ENCODE results near the gene NOMO2. TPM values are rescaled to one million over a fixed set of nuclear protein-coding genes. Genes with fewer than 3 reads are reported as not detected.
"Not testable (repeated sequence)": the region's sequence is repeated elsewhere in the genome, so short reads cannot be mapped to it uniquely, and the experiment has no call there.

NOMO2 gene, protein sequence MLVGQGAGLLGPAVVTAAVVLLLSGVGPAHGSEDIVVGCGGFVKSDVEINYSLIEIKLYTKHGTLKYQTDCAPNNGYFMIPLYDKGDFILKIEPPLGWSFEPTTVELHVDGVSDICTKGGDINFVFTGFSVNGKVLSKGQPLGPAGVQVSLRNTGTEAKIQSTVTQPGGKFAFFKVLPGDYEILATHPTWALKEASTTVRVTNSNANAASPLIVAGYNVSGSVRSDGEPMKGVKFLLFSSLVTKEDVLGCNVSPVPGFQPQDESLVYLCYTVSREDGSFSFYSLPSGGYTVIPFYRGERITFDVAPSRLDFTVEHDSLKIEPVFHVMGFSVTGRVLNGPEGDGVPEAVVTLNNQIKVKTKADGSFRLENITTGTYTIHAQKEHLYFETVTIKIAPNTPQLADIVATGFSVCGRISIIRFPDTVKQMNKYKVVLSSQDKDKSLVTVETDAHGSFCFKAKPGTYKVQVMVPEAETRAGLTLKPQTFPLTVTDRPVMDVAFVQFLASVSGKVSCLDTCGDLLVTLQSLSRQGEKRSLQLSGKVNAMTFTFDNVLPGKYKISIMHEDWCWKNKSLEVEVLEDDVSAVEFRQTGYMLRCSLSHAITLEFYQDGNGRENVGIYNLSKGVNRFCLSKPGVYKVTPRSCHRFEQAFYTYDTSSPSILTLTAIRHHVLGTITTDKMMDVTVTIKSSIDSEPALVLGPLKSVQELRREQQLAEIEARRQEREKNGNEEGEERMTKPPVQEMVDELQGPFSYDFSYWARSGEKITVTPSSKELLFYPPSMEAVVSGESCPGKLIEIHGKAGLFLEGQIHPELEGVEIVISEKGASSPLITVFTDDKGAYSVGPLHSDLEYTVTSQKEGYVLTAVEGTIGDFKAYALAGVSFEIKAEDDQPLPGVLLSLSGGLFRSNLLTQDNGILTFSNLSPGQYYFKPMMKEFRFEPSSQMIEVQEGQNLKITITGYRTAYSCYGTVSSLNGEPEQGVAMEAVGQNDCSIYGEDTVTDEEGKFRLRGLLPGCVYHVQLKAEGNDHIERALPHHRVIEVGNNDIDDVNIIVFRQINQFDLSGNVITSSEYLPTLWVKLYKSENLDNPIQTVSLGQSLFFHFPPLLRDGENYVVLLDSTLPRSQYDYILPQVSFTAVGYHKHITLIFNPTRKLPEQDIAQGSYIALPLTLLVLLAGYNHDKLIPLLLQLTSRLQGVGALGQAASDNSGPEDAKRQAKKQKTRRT
- total RNA-seq, result 42.9 TPM

DNA sequence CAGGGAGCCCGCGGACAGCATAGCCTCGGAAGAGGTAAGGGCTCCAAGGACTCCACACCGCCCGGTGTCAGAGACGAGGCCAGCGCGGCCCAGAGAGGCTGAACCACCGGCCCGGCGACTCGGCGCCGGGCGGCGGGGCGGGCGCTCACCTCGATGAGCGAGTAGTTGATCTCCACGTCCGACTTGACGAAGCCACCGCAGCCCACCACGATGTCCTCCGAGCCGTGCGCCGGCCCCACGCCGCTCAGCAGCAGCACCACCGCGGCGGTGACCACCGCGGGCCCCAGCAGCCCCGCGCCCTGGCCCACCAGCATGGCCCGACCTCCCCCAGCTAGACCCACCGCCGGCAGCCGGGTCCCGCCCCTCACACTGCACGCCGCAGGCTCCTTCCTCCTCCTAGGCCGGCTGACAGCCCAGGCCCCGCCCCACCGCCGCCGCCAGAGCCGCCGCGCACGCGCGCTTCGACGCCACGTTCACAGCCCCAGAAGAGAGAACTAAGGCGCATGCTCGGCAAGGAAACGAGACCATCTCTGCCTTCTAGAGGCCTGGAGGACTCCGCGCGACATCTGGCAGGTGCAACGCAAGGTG lies at the start of gene NOMO2:
NOMO2 (minus strand) TSS at position 371 of the 588 bp plus-strand sequence; CDS start at position 314, 57 bp downstream.
- not testable (repeated sequence) for H3K27me3 ChIP-seq (ENCODE audit: insufficient read depth, low read length); H3K4me1 ChIP-seq (ENCODE audit: insufficient read depth, low read length); H3K9me3 ChIP-seq (ENCODE audit: low read depth, low read length)
- peak within 1 kb of the TSS; percentile 39 for H3K4me3 ChIP-seq (ENCODE audit: low read length)

- not testable (repeated sequence) for H3K4me3 ChIP-seq (ENCODE audit: low read length); H3K9me3 ChIP-seq (ENCODE audit: low read depth, low read length); H3K27me3 ChIP-seq (ENCODE audit: insufficient read depth, low read length); H3K4me1 ChIP-seq (ENCODE audit: insufficient read depth, low read length)
Observed at GRCh38 chr16:18610147-18610803, 48.4 kb upstream of the NOMO2 start.

DNA sequence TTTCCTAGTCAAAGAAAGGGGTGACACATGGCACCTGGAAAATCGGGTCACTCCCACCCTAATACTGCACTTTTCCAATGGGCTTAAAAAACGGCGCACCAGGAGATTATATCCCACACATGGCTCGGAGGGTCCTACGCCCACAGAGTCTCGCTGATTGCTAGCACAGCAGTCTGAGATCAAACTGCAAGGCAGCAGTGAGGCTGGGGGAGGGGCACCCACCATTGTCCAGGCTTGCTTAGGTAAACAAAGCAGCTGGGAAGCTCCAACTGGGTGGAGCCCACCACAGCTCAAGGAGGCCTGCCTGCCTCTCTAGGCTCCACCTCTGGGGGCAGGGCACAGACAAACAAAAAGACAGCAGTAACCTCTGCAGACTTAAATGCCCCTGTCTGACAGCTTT lies 46.4 kb upstream of the NOMO2 start:
- H3K4me3 ChIP-seq (ENCODE audit: low read length); H3K9me3 ChIP-seq (ENCODE audit: low read depth, low read length); H3K27me3 ChIP-seq (ENCODE audit: insufficient read depth, low read length); H3K4me1 ChIP-seq (ENCODE audit: insufficient read depth, low read length): not testable (repeated sequence)

DNA sequence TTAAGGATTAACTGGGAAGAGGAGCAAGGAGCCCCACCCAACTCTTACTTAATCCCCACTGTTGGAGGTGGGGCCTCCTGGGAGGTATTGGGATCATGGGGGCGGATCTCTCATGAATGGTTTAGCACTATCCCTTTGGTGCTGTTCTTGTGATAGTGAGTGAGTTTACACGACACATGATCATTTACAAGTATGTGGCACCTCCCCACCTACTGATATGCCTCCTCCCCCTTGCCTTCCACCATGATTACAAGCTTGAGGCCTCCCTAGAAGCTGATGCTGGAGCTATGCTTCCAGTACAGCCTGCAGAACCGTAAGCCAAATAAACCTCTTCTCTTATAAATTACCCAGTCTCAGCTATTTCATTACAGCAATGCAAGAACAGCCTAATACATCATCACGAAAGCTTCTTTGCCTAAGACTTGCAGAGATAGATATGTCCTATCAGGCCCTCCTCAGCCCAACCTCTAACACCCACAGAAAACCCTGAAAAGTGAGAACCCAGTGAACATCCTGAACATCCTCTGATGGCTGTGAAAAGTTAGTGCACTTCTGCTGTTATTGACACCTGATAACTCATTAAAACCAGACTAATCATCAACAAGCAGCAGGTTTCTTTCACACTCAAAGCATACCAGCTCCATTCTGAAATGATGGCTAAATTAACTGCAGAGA lies 41.8 kb upstream of the NOMO2 start:
- not testable (repeated sequence) for H3K4me1 ChIP-seq (ENCODE audit: insufficient read depth, low read length); H3K27me3 ChIP-seq (ENCODE audit: insufficient read depth, low read length); H3K4me3 ChIP-seq (ENCODE audit: low read length); H3K9me3 ChIP-seq (ENCODE audit: low read depth, low read length)

GRCh38 chr16:18598582-18598981 lies 36.7 kb upstream of the NOMO2 start:
- not testable (repeated sequence) for H3K4me1 ChIP-seq (ENCODE audit: insufficient read depth, low read length); H3K9me3 ChIP-seq (ENCODE audit: low read depth, low read length); H3K27me3 ChIP-seq (ENCODE audit: insufficient read depth, low read length); H3K4me3 ChIP-seq (ENCODE audit: low read length)

DNA sequence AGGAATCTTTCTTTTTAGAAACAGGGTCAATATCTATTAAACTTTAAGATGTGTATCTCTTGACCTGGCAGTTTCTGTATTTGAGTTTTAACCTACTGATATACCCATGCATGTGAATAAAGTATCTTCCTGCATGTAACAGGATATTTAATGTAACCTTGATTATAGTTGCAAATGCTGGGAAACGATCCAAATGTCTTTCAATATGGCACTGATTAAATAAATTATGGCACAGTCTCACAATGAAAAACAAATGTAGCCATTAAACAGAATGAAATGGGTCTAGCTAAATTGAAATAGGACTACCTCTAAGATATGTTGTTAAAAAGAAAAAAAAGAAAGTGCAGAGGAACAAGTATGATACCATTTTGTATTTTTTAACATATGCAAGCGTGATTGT lies 35.8 kb upstream of the NOMO2 start:
- H3K4me1 ChIP-seq (ENCODE audit: insufficient read depth, low read length); H3K4me3 ChIP-seq (ENCODE audit: low read length); H3K27me3 ChIP-seq (ENCODE audit: insufficient read depth, low read length); H3K9me3 ChIP-seq (ENCODE audit: low read depth, low read length): not testable (repeated sequence)

- H3K4me3 ChIP-seq (ENCODE audit: low read length); H3K27me3 ChIP-seq (ENCODE audit: insufficient read depth, low read length); H3K4me1 ChIP-seq (ENCODE audit: insufficient read depth, low read length); H3K9me3 ChIP-seq (ENCODE audit: low read depth, low read length): not testable (repeated sequence)
Observed at GRCh38 chr16:18597319-18597718, 35.4 kb upstream of the NOMO2 start.

DNA sequence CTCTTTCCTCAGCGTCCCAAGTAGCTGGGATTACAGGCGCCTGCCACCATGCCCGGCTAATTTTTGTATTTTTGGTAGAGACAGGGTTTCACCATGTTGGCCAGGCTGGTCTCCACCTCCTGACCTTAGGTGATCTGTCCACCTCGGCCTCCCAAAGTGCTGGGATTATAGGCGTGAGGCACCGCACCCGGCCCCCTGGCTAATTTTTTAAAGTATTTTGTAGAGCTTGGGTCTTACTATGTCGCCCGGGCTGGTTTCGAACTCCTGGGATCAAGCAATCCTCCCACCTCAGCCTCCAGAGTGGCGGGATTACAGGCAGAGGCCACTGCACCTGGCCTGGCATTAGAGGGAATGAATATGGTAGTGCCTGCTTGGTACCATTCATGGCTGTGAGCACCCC lies 33.9 kb upstream of the NOMO2 start:
- H3K9me3 ChIP-seq (ENCODE audit: low read depth, low read length); H3K4me1 ChIP-seq (ENCODE audit: insufficient read depth, low read length): not testable (repeated sequence)

DNA sequence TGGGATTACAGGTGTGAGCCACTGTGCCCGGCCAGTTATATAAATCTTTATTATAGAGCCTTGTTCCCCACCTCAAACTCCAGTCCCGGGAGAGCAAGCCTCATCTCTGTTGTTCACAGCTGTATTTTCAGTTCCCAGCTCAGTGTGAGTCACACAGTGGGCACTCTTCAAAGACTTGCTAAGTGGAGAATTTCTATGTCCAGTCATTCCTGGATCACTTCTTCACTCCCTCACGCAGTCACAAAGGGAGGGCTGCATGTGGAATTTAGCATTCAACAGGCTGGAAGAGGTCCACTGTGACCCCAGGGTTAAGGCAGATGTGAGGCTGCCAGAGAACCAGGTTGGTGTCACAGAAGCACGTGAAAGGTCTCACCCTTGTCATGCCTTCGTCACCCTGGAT lies 33.0 kb upstream of the NOMO2 start:
- not testable (repeated sequence) for H3K27me3 ChIP-seq (ENCODE audit: insufficient read depth, low read length); H3K4me3 ChIP-seq (ENCODE audit: low read length); H3K9me3 ChIP-seq (ENCODE audit: low read depth, low read length); H3K4me1 ChIP-seq (ENCODE audit: insufficient read depth, low read length)

More for the DNA sequence above, 33.9 kb upstream of the NOMO2 start:
- H3K4me3 ChIP-seq (ENCODE audit: low read length); H3K27me3 ChIP-seq (ENCODE audit: insufficient read depth, low read length): not testable (repeated sequence)

GRCh38 chr16:18593904-18594303 lies 32.0 kb upstream of the NOMO2 start:
- not testable (repeated sequence) for H3K4me3 ChIP-seq (ENCODE audit: low read length); H3K9me3 ChIP-seq (ENCODE audit: low read depth, low read length); H3K4me1 ChIP-seq (ENCODE audit: insufficient read depth, low read length); H3K27me3 ChIP-seq (ENCODE audit: insufficient read depth, low read length)

DNA sequence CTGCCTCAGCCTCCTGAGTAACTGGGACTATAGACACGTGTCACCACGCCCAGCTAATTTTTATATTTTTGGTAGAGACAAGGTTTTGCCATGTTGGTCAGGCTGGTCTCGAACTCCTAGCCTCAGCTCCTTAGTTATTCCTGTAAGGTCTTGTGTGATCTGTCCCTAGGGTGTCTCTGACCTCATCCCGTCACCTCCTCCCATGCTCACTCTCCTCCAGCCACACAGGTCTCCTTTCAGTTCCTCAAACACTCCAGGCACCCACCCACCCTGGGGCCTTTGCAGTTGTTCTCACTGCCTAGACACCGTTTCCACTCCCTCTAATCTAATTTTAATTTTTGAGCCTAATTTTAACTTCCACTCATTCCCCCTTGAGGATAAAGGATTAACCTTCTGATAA lies 31.1 kb upstream of the NOMO2 start:
- not testable (repeated sequence) for H3K4me1 ChIP-seq (ENCODE audit: insufficient read depth, low read length); H3K27me3 ChIP-seq (ENCODE audit: insufficient read depth, low read length); H3K4me3 ChIP-seq (ENCODE audit: low read length); H3K9me3 ChIP-seq (ENCODE audit: low read depth, low read length)

- H3K27me3 ChIP-seq (ENCODE audit: insufficient read depth, low read length); H3K4me3 ChIP-seq (ENCODE audit: low read length); H3K9me3 ChIP-seq (ENCODE audit: low read depth, low read length); H3K4me1 ChIP-seq (ENCODE audit: insufficient read depth, low read length): not testable (repeated sequence)
Observed at GRCh38 chr16:18591908-18592307, 30.0 kb upstream of the NOMO2 start.

DNA sequence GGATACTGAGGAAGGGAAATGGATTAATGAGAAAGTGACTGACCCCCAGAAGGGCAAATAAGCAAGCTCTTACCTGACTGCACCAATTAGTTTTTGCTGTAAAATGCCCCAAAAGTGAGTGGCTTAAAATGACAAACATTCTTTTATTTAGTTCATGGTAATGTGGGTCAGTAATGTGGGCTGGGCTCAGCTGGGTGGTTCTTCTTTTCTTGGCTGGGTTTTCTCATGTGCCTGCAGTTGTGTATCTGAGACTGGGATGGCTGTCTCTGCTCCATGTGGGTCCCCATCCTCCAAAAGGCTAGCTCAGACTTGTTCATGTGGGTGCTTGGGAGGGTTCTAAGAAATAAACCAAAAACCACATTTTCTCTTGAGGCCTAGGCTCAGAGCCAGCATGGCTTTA lies 29.5 kb upstream of the NOMO2 start:
- not testable (repeated sequence) for H3K4me1 ChIP-seq (ENCODE audit: insufficient read depth, low read length); H3K27me3 ChIP-seq (ENCODE audit: insufficient read depth, low read length); H3K9me3 ChIP-seq (ENCODE audit: low read depth, low read length); H3K4me3 ChIP-seq (ENCODE audit: low read length)

DNA sequence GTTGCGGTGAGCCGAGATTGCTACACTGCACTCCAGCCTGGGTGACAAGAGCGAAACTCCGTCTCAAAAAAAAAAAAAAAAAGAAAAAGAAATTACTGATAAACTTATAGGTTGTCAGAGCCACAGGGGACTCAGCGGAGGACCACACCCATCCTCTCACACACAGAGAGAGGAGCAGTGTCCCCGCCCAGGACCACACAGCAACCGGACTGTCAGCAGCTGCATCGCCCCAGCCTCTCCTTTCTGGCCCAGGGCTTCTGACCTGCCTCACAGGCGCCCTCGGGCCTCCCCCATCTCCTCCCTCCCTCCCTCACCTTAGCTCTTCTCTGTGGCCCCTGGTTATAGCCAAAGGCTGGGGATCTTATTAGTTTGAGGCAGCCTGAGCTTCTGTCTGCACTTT lies 27.9 kb upstream of the NOMO2 start:
- not testable (repeated sequence) for H3K9me3 ChIP-seq (ENCODE audit: low read depth, low read length); H3K4me3 ChIP-seq (ENCODE audit: low read length); H3K27me3 ChIP-seq (ENCODE audit: insufficient read depth, low read length)
- H3K4me1 ChIP-seq (ENCODE audit: insufficient read depth, low read length), result peaks cover 13% of the 10 kb centered on the region

Measured in mononuclear cell (primary cell).